GM12878 (cell line): ENCODE results near the gene ACSL1. TPM values are rescaled to one million over a fixed set of nuclear protein-coding genes. Genes with fewer than 3 reads are reported as not detected.

ENCODE experiments used
- ATAC-seq: fragments of 200-7000 bp; cut with Tn5 transposase; 3 replicates; pipeline ENCODE4 v1.9.1; 2020; ENCODE audit warnings: mild to moderate bottlenecking, moderate library complexity
- BruUV-seq: library from RNA; stranded (reverse); fragments of 400-500 nt; replicated peaks from 2 replicates; lab custom pipeline; 2021; lab: Mats Ljungman, UMichigan
- CTCF ChIA-PET: fragments of 300-600 bp; sonication (Branson Sonifier 250); formaldehyde crosslinking; extraction: SDS; loops from one replicate; lab custom pipeline; 2021; ENCODE audit warnings: inconsistent platforms; lab: Yijun Ruan, JAX
- POLR2A ChIA-PET: fragments of 350-600 bp; formaldehyde crosslinking; extraction: SDS; loops from one replicate; lab custom pipeline; 2021; ENCODE audit warnings: inconsistent platforms; lab: Charles Lee
- RAD21 ChIA-PET: fragments of 300-600 bp; sonication (Branson Sonifier 250); formaldehyde crosslinking; loops from one replicate; lab custom pipeline; 2023; ENCODE audit warnings: antibody characterized with exemption; ENCODE audit not compliant: unreplicated experiment; lab: Charles Lee
- SMC1A ChIA-PET: fragments of 300-600 bp; sonication (Branson Sonifier 250); formaldehyde crosslinking; loops from one replicate; lab custom pipeline; 2023; ENCODE audit not compliant: unreplicated experiment, uncharacterized antibody; lab: Charles Lee
- DNase-seq: peaks from one replicate; pipeline ENCODE4 v3.0.0-alpha.2; 2011; ENCODE audit warnings: low read depth, low spot score
- FAIRE-seq: peaks from 3 replicates; lab custom pipeline; 2011; peaks lifted over from hg19 to GRCh38; lab: Jason Lieb, UNC
- H2AFZ ChIP-seq: 2 replicates; pipeline ENCODE4 v1.6.0; 2011; ENCODE audit warnings: low read depth, low read length, control low read depth; ENCODE audit not compliant: control insufficient read depth
- H3K27ac ChIP-seq: 2 replicates; pipeline ENCODE4 v1.5.1; 2011; ENCODE audit warnings: control low read depth; ENCODE audit not compliant: control insufficient read depth, insufficient read depth
- H3K27me3 ChIP-seq, 2 experiments: replicated peaks in 1 of 2; 2 replicates each; pipeline versions ENCODE4 v1.6.0 to v1.6.1; 2011; ENCODE audit warnings: low read length in 1 of 2; ENCODE audit not compliant: control insufficient read depth in 2 of 2, insufficient read depth in 2 of 2
- H3K36me3 ChIP-seq, 2 experiments: 2 replicates each; pipeline ENCODE4 v1.5.1; 2011; ENCODE audit warnings: low read length in 1 of 2; ENCODE audit not compliant: control insufficient read depth in 2 of 2, insufficient read depth in 2 of 2
- H3K4me1 ChIP-seq: 2 replicates; pipeline ENCODE4 v1.6.1; 2011; ENCODE audit warnings: mild to moderate bottlenecking, low read length, moderate library complexity, mixed read lengths; ENCODE audit not compliant: control insufficient read depth, insufficient read depth
- H3K4me2 ChIP-seq: 2 replicates; pipeline ENCODE4 v1.6.0; 2011; ENCODE audit warnings: control low read depth; ENCODE audit not compliant: control insufficient read depth, insufficient read depth
- H3K4me3 ChIP-seq: fragments of 200-600 bp; sonication (generic); 2 replicates; pipeline ENCODE4 v1.5.1; 2016
- H3K79me2 ChIP-seq: 2 replicates; pipeline ENCODE4 v1.6.0; 2011; ENCODE audit warnings: low read length; ENCODE audit not compliant: control insufficient read depth, insufficient read depth
- H3K9ac ChIP-seq: 2 replicates; pipeline ENCODE4 v1.8.0; 2011; ENCODE audit warnings: low read length, control low read depth, mixed read lengths; ENCODE audit not compliant: control insufficient read depth, insufficient read depth
- H3K9me3 ChIP-seq: replicated peaks from 3 replicates; pipeline ENCODE4 v1.5.1; 2011; ENCODE audit warnings: mild to moderate bottlenecking, low read length; ENCODE audit not compliant: control insufficient read depth, insufficient read depth
- H4K20me1 ChIP-seq: 2 replicates; pipeline ENCODE4 v1.6.0; 2011; ENCODE audit not compliant: control insufficient read depth, insufficient read depth
- IKZF2 ChIP-seq, 2 experiments: fragments of 450-650 bp; IDR thresholded peaks; 2 replicates each; pipeline ENCODE4 v1.6.1; 2017; ENCODE audit warnings: mild to moderate bottlenecking in 2 of 2, moderate library complexity in 2 of 2
- MTA3 ChIP-seq: IDR thresholded peaks from 2 replicates; pipeline ENCODE4 v1.6.1; 2012; ENCODE audit warnings: low read length, inconsistent platforms, borderline replicate concordance
- PAX5 ChIP-seq: IDR thresholded peaks from 2 replicates; pipeline ENCODE4 v1.6.1; 2011; ENCODE audit warnings: low read depth, low read length, borderline replicate concordance
- SP1 ChIP-seq: IDR thresholded peaks from one replicate; pipeline ENCODE4 v1.6.1; 2011; ENCODE audit warnings: low read depth, low read length
- SPI1 ChIP-seq: IDR thresholded peaks from 2 replicates; pipeline ENCODE4 v1.6.1; 2011; ENCODE audit warnings: low read depth, mild to moderate bottlenecking, low read length, moderate library complexity, borderline replicate concordance; ENCODE audit not compliant: insufficient read depth
- SREBF1 ChIP-seq: IDR thresholded peaks from 2 replicates; pipeline ENCODE4 v1.6.1; 2012; ENCODE audit warnings: mild to moderate bottlenecking, low read length
- WGBS: methylation state at CpG from one replicate; pipeline ENCODE4 v1.1.6; 2016; ENCODE audit warnings: low lambda C conversion rate; ENCODE audit not compliant: insufficient replicate concordance, insufficient coverage; ENCODE audit errors: missing lambda C conversion rate; 5-methylcytosine and 5-hydroxymethylcytosine counted together
- in situ Hi-C: fragments of 300-500 bp; cut with MboI; formaldehyde crosslinking; loops from 9 replicates; pipeline ENCODE4 v1.14.3; 2018; ENCODE audit warnings: mixed read lengths
- intact Hi-C: fragments of 100-400 bp; cut with micrococcal nuclease; formaldehyde crosslinking; loops from one replicate; pipeline ENCODE4 v1.14.2; 2022; ENCODE audit not compliant: unreplicated experiment
- polyA plus RNA-seq, 11 experiments: library from polyadenylated mRNA; depleted of rRNA in 4 of 11; unstranded in 6 of 11; stranded (reverse) in 5 of 11; fragments of >200 nt; fragmentation: Nextera tagmentation in 4 of 11; fragmentation: Illumina TruSeq in 1 of 11; extraction: Ambion mirVana in 4 of 11; extraction: Trizol in 1 of 11; gene quantifications; 1 replicate in 1 of 11; 2 replicates in 10 of 11; pipeline versions ENCODE4 v1.2.1 to v1.2.3, GENCODE V29; 2011 to 2016; ENCODE audit warnings: inconsistent platforms in 2 of 11, missing spikeins in 2 of 11, low read depth in 1 of 11
- total RNA-seq, 4 experiments: library from RNA; depleted of rRNA in 3 of 4; stranded (reverse); fragments of >200 nt in 3 of 4; fragmentation: Illumina TruSeq in 1 of 4; extraction: Trizol in 1 of 4; gene quantifications; 2 replicates each; pipeline versions ENCODE4 v1.2.1 to v1.2.3, GENCODE V29; 2013 to 2021

ACSL1 gene
- total and polyA plus RNA-seq, 10 of the 15 experiments (the other 5 are each of a cell fraction or from before 2014, with no cell fraction given) = 30.7 to 68.1 (median 58.7) TPM

GRCh38 chr4:184814686-184815045 lies 11.1 kb downstream of the ACSL1 start:
- in situ Hi-C loops = no loop called here
- no peak overlapping the region; the same call in 1 of the 2 replicates for H2AFZ ChIP-seq
- peak overlapping the region; percentile 83 for H3K27ac ChIP-seq
- no TSS peak for BruUV-seq
- CTCF ChIA-PET = interaction anchor here (0.5 to 2.3 kb wide), 13 partner anchors 8 to 898 kb away, joined by 3 to 8 read pairs (median 3); partner anchors contain the start of gene CENPU
- ATAC-seq = no peak
- H3K4me3 ChIP-seq = peak overlapping the region; percentile 58
- no peaks in the 10 kb centered on the region for H3K27me3 ChIP-seq
- H3K4me1 ChIP-seq = peaks cover 58% of the 10 kb centered on the region
- H3K9ac ChIP-seq = peak overlapping the region; percentile 41
- no peak for TF ChIP-seq SP1
- TF ChIP-seq IKZF2 (IDR thresholded peaks at IDR 0.05) = peak in 1 of 2 experiments; percentile 24; a peak in 1 of 4 replicates
- no peak for TF ChIP-seq SREBF1
- no peak for TF ChIP-seq PAX5
- peak; percentile 49; the same call in 1 of the 2 replicates for TF ChIP-seq SPI1
- no peak for TF ChIP-seq MTA3
- TF ChIP-seq, all 136 proteins: peak for 2
- intact Hi-C loops = loop anchor here (1.0 to 10.0 kb wide), 7 partner anchors 10 to 530 kb away; partner anchors contain the start of genes CASP3 and PRIMPOL
- Histone ChIP-seq H3K79me2 (peaks cover 88% of the 10 kb centered on the region), H4K20me1 (no peaks in the 10 kb centered on the region), H3K36me3 (peaks cover 6 to 8% of the 10 kb centered on the region in 2 experiments; a peak in 3 of 4 replicates), H3K9me3 (no peaks in the 10 kb centered on the region), H3K4me2 (peak overlapping the region; percentile 98)
- DNase-seq (no peak), FAIRE-seq (no peak)
- SMC1A ChIA-PET = interaction anchor here (0.9 to 4.3 kb wide), 17 partner anchors 9 to 169 kb away, joined by 3 to 31 read pairs (median 4); partner anchors contain the start of genes ACSL1 and CENPU
- RAD21 ChIA-PET = interaction anchor here (0.6 to 3.1 kb wide), 18 partner anchors 8 to 550 kb away, joined by 3 to 29 read pairs (median 7); partner anchors contain the start of genes ACSL1, CASP3, CENPU and PRIMPOL
- POLR2A ChIA-PET = interaction anchor here (0.6 to 2.6 kb wide), 8 partner anchors 10 to 340 kb away, joined by 3 to 16 read pairs (median 4); partner anchors contain the start of gene IRF2
- WGBS = 22% methylated on average over 5 of the region's 5 CpGs
